NOMO-1 treated with dmso at 0.1 percent for 144 hours (cell line): ENCODE measurements around the gene CMSS1.

ENCODE experiments used
- DNase-seq: peaks from one replicate; lab custom pipeline; 2025; ENCODE audit not compliant: unreplicated experiment; lab: John Stamatoyannopoulos, UW

Gene CMSS1

DNA sequence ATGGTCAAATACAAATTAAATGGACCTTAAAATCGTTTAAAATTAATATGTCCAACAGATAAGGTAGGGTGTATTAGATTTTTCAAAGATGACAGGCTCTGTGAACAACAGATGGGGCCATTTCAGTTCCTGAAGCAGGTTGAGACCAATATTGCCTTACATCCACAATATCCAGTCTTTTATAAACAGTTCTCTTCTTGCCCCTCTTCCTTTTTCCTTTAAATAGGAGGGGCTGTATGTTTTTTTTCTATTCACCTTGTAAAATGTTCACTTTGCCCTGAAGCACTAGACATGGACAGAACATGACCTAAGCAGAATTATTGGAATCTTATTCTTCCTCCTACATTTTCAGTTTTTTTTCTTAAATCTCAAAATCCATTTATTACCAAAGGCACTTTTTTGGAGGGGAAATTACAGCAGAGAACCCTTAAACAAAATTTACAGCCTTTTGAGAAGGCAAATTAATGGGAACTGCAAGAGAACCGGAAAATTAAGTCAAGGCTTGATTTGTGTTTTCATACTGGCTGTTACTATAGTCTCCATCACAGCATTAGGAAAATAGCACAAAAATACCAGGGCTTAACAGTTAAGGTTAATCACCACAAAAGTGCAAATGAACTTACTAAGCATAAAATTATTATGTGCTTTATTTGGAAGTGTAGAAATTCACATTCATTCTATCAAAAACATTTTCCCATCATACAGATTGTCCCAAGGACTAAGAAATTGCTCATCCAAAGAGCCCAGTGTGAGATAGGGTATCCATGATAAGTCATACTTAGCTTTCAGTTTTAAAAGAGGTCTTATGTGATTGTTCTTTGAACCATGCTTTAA is 55.8 kb downstream of the CMSS1 start:
- no peak for DNase-seq

DNA sequence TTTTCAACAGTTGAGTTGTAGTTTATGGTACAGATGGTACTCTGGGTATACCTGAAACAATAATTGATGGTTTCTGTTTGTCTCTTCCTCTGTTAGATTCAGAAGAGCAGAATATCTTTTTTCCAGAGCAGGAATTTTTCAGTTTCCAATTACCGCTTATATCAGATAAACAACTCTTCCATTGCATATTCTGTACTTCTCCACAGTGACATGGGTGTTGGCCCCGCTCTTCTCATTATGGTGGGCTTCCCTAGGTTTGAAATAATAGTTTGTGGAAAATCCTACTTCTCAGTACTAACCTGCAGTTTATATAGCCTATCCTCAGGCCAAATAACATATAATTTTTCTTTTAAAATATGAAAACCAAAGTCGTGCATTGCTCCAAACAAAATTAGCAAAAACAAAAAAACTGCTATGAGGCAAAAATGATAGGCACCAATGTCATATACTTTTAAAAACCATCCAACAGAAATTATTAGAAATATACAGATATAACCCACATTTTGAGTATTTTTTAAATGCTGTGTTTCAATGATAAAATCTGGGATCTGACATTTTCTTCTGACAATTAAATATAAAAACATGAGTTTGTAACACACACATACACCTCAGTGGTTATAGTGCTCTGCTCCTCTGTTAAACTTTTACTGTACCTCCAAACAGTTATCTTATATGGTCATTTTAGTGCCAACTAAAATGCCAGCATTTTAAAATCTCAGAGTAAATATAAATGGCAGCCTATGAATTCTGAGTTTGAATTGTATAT is 56.8 kb downstream of the CMSS1 start:
- no peak for DNase-seq

DNA sequence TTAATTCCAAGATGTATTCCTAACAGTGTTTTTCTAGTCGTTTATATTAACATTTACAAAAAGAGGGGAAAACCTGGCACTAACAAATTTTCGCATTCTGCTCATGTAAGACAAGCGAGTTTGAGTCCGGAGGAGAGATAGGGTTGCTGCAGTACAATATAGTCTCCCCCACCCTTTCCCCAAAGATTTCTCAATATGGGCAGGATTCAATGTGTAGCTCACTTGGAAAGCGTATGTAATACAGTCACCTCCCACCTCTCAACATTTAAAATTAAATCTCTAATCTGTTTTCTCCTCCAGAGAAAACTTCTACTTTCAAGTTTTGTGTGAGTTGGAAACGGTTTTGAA is 57.9 kb downstream of the CMSS1 start:
- DNase-seq = peak; percentile 33

DNA sequence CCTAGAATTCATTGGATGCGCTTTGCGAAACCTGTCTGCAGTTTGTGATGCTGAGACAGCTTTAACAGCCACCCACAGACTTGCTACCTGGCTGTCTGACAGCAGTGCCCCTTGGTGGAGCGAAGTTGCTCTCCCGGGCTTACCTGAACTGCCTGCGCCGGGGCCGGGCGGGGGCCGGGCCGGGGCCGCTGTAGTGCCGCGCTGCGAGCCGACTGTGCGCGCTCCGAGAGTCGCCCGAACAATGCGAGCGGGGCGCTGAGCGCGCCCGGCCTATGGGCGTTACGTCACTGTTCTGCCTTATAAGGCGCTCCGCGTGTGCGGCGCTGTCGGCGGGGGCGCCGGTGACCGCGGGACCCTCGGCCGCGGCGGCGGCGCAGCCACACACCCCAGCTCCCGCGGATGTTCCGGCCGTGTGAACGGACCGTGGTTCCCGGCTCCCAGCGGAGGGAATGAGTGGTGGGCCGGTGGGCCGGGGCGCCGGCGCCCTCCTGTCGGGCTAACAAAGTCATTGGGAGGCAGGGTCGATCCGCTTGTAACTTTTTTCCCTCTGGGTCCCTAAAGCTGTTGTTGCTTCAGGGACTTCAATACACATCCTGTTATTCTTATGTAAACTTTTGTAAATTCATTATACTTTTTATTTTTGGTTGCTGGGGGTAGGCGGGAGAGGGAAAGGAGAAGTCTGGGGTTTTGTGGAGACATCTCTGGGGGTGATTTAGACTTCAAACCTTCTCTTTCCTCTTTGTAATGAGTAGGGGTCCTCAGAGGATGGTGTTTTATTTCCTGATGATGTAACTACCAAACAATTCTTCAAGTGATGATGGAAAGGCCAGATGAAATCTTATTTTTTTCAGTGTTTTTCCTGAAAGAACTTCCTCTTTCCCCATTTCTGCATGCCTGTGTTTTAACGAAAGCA is 58.5 kb downstream of the CMSS1 start:
- DNase-seq = peak; percentile 58

DNA sequence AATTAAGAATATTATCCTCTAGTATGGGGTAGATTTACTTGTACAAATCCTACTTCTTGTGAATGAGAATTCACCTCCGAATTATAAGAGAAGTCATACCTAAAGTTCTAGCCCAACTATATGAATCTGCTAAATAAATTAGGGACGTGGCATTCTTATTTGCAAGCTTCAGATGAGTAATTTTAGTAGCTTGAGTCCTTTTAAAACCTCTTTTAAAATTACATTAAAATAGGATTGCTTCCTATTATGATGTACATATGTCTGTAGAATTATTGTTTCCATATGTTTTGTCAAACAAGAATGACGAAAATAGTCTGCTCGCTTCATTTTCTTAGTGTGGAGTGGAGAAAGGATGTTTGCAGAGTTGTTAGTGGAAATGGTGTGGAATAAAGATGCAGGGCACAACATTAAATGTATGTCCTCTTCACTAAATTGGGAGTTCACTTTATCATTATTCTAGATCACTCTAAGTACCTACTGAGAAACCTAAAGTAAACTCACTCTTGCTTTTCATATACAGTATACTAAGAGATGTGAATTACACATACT is 59.4 kb downstream of the CMSS1 start:
- DNase-seq = no peak

DNA sequence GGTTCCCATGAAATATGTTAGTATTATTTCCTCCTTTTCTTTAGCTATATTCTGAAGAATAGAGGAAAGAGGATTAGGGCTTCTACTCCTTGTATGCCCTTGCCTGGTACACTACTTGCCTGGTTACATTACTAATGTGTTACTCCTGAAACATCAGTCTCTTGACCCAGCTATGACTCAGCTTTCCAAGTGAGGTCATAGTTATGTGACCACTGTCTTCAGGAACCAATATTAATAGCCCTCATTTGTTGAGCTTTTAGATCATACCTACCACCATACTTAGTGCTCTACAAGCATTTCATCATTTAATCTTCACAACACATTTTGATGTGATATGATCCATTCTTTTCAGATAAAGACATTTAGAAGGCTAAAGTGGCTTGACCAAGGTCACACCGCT is 60.3 kb downstream of the CMSS1 start:
- no peak for DNase-seq

DNA sequence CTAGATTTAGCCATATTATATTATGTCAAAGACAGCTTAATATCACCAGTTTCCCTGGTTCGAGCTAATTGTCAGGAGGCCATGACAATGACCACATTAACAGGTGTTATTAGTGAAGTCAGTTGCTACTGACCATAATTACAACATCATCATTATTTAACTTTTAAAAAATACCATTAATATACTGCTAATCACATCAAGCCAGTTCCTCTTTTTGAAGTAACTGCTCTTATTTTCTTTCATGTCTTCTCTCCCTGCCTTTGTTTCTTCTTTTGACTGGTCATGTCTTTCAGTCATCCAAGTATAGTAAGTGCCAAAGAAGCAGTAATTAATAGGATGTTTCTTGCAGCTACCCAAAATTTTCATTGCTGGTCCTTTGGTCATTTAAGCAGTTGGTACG is 61.6 kb downstream of the CMSS1 start:
- no peak for DNase-seq

DNA sequence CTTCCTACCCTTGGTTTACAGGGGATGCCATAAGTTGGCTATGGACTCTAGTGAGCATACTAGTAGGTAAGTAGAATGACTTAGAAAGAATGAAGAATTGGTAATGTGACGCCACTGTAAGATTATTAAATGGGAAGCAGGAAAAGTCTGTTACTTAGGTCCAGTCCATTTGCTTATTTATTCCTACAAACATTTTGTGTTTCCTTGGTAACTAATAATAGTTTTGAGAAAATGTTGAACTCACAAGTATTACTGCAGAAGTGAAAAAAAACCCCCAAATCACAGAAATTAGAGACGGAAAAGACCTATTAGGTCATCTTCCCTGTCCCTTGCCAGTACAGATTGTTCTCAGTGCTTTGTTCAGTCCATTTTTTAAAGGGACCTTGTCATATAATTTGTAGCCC is 63.5 kb downstream of the CMSS1 start:
- DNase-seq = no peak

DNA sequence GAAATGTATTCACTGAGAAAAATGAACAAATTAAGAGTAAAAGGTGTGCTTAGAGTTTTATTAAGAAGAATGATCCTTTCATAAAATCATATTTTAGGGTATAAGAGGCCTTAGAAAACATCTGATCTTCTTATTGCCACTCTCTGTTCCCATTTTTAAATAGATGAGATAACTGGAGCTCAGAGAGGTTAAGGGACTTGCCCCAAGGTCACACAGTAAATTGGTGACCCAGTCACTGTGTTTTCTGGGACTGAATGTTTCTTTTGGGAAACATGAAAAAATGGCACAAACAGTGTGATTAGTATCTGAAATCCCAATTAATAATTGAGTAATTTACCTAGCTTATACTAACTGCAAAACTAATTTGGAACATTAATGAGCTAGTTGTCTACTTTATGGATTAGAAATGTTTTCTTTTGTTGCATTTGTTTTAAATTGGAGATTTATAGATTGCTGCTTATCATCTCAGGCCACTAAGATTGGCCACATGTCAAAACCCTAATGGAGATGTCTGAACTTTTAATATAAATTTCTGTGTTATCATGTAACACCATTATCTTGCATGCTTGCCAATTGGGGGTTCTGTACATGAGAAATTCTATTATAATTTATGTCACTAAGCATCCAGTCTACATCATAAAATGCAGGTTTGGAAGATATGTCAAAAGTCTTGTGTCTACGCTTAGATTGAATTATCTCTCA is 64.9 kb downstream of the CMSS1 start:
- no peak for DNase-seq

DNA sequence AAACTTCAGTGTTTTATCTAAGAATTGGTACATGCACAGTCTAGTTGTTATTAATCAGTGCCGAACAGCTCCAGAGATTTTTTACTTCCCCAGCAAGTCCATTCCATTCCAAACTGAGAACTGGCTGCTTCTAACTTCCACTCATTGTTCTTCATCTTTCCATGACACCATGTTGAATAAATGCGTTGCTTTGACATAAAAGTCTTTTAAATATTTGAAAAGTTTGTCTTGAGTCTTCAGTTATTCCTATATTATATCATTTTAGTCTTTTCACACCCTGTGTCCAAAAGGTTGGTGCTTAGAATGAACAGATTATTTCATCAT is 65.4 kb downstream of the CMSS1 start:
- no peak for DNase-seq

DNA sequence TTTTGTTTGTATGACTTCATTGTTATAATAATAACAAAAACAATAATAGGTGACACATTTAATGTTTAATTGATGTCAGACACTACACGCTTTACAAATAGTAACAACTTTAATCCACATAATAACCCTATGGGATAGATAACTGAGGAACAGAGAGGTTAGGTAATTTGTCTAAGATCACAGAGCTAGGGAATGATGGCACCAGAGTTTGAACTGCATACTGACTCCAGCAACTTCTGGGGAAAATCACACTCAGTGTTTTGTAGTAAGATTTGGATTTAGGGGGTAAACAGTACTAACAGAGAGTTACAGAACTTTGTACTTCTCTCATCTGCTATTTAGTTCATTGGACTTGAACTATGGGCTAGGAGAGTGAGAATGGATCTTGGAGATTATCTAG is 66.0 kb downstream of the CMSS1 start:
- no peak for DNase-seq

DNA sequence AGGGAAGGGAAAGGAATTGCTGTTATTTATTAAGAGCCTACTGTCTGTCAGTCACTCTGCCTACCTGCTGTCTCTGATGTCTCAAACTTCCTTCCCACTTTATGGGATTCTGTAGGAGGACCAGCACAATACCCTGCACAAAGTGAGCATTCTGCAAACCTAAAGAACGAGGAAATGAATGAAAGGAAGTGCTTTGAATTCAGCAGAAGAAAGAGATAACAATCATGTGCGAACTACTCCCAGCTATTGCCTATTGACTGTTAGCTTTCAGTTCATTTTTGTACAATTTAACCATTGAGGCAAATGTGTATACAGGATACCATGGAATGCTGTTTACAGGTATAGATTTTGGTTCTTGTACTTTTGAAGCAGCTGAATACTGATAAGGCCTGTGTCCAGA is 66.8 kb downstream of the CMSS1 start:
- DNase-seq = no peak

DNA sequence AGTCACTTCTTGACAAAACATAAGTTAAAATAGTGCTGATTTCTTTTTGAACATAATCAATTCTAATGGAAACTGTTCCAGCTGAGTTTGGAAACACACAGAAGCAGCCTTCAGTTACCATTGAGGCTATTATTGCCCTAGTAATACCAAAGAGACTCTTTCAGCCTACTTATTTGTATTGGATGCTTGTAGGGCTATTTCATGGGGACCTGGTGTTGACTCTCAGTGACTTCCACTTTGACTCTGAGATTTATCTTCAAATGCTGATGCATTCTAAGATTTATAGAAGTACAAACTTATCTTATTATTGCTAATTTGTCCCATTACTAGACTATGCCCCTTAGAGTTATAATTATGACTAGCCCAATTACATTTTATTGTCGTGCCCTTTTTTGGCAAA is 67.4 kb downstream of the CMSS1 start:
- DNase-seq = no peak

DNA sequence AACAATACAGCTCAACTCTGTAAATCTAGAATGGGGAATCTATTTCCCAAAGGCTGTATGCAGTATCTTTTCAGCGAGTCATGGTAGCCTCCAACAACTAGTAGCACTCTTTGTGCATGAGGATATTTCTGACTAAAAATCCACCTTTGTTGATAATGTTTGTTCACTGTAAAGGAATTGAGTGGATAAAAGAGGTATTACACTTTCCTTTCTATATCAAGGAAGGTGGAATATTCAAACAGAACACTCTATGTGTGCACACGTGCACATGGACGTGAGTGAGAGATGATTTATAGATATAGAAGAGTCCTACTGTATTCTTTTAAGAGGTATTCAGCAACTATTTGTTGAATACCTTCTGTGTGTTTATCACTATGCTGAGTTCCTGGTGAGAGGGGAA is 68.2 kb downstream of the CMSS1 start:
- DNase-seq = no peak

DNA sequence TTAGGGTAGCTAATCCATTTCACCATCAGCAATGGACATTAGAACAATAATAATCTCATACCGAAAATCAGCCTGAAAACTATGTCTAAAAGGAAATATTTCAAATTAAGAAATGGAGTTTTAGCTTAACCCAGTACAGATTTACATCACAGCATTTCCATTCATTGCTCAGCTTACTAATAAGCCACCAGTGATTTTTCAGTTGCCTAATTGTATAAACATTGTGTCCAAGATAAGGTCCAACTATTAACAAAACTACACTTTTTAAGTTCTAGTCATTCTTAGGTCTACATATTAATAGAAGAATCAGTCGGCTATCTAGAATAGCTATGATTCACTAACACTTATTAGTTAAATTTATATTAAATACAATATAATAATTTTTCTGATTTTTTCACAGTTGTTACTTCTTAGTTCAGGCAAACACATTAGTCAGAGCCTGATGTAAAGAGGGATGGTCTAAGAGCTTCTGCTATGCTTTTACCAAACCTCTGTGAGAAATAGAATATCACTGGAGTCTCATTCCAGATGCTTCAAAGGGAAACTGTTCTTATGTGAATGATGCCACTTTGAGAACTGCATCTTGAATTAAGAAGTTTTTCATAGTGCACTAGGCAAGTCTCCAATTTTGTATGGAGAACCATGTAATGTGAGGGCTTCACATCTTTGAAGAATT is 74.1 kb downstream of the CMSS1 start:
- no peak for DNase-seq

DNA sequence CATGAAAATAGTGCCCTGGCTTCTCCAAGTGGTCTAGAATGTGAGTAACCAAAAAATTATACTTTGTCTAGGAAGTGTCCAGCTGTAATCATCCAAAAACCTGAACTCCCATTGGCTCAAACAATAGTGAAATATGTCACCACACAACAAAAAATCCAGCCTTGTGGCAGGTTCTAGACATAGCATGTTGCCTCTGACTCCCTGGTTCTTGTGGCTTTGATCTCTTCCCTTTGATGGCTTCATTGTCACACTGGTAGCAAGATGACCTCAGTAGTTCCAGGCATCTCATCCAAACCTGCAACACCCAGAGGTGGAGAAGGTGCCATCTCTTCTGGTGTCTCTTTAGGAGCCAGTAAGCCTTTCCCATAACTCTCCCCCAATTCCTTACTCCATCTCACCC is 74.7 kb downstream of the CMSS1 start:
- DNase-seq = no peak

DNA sequence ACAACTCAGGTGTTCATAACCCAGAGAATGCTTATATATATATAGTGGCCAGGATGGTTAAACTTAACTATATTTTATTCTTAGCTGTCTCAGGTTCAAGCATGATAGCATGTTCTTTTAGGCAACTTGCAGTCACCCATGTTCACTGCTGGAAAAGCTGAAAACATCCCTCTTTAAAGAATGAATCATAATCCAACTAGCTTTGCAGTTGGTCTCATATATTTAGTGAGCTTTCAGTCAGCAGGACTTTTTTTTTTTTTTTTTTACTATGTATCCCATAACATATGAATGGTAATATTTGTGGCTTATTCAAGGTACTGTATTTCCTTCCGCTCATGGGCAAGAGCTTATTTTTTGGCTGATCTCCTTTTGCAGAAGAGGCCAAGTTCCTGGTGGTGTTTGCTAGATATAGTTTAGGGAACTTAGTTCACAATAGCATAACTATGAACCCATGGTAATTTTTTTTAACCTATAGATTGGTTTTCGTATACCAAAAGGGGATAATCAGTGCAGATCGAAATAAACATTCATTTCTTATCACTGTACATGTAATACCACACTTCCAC is 77.6 kb downstream of the CMSS1 start:
- peak; percentile 67 for DNase-seq

DNA sequence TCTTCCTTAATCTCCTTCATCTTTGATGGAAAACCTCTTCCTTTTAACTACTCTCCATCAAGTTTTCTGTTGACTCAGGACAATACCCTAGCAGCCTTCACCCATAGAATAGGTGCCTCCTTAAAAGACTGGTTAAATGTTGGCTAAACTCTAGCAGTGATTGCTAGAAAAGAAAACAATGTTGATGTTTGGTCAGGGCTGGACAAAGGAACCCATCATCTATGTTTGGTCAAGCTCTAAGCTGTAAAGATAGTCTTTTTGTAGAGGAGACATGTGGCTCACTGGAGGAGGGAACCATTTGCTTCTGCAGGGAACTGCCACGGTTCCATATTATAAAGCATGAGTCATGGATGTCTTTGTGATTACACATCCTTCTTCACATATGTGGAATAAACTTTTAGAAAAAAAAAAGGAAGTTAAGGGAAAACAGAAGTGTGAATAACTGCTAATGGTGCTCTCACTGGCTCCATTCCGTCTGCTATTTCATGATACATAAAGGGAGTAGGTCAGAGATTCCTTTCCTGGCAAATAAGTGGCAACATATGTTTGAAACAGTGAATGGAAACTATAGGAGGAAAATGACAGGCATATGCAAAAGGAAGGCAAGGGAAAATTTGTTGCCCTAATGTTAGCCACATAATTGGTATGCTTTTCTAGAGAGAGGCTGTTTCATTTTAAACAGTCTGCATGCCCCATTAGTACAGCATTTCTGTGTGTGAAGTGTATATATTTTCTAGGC is 78.2 kb downstream of the CMSS1 start:
- peak; percentile 66 for DNase-seq

DNA sequence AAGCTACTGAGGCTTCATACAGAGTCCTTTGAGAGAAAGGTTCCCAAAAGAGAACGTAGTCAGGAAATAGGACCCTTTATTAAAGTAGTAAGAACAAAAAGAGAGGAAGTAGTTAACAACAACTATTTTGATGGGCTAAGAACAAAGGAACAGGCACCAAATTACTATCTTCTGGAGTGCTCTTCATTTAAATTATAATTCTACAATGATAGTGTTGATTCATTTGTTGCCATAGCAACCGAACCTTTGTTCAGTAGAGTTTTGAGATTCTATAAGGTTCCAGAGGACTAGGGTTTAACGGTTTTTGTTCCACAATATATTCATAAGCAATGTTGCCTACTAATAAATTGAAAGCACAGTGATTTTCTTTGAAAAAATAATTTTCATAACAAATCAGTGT is 78.8 kb downstream of the CMSS1 start:
- DNase-seq = no peak
